Panc1 (cell line): Measurements from ENCODE around the gene C10orf105.

ENCODE experiments used
- POLR2AphosphoS5 ChIP-seq: IDR thresholded peaks from 2 replicates; pipeline ENCODE4 v1.6.1; 2012; ENCODE audit warnings: mild to moderate bottlenecking, low read depth, low read length, moderate library complexity
- SIN3A ChIP-seq: IDR thresholded peaks from 2 replicates; pipeline ENCODE4 v1.6.1; 2012; ENCODE audit warnings: low read depth, mild to moderate bottlenecking, low read length, moderate library complexity, borderline replicate concordance; ENCODE audit not compliant: insufficient read depth
- TF ChIP-seq, protein P1 (sequence below): fragments of 450-650 bp; IDR thresholded peaks from 2 replicates; pipeline ENCODE4 v1.5.1; 2017; ENCODE audit warnings: mild to moderate bottlenecking
- TF ChIP-seq, protein P2 (sequence below), 2 experiments: IDR thresholded peaks; 2 replicates each; pipeline ENCODE4 v1.6.1; 2011 to 2012; ENCODE audit warnings: low read depth in 2 of 2, control low read depth in 1 of 2, low read length in 1 of 2, mild to moderate bottlenecking in 1 of 2, moderate library complexity in 1 of 2; ENCODE audit not compliant: insufficient read depth in 1 of 2

- TF ChIP-seq, protein P1, sequence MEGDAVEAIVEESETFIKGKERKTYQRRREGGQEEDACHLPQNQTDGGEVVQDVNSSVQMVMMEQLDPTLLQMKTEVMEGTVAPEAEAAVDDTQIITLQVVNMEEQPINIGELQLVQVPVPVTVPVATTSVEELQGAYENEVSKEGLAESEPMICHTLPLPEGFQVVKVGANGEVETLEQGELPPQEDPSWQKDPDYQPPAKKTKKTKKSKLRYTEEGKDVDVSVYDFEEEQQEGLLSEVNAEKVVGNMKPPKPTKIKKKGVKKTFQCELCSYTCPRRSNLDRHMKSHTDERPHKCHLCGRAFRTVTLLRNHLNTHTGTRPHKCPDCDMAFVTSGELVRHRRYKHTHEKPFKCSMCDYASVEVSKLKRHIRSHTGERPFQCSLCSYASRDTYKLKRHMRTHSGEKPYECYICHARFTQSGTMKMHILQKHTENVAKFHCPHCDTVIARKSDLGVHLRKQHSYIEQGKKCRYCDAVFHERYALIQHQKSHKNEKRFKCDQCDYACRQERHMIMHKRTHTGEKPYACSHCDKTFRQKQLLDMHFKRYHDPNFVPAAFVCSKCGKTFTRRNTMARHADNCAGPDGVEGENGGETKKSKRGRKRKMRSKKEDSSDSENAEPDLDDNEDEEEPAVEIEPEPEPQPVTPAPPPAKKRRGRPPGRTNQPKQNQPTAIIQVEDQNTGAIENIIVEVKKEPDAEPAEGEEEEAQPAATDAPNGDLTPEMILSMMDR: no peak
- TF ChIP-seq SIN3A: no peak
- no peak for TF ChIP-seq POLR2AphosphoS5
- TF ChIP-seq, protein P2, sequence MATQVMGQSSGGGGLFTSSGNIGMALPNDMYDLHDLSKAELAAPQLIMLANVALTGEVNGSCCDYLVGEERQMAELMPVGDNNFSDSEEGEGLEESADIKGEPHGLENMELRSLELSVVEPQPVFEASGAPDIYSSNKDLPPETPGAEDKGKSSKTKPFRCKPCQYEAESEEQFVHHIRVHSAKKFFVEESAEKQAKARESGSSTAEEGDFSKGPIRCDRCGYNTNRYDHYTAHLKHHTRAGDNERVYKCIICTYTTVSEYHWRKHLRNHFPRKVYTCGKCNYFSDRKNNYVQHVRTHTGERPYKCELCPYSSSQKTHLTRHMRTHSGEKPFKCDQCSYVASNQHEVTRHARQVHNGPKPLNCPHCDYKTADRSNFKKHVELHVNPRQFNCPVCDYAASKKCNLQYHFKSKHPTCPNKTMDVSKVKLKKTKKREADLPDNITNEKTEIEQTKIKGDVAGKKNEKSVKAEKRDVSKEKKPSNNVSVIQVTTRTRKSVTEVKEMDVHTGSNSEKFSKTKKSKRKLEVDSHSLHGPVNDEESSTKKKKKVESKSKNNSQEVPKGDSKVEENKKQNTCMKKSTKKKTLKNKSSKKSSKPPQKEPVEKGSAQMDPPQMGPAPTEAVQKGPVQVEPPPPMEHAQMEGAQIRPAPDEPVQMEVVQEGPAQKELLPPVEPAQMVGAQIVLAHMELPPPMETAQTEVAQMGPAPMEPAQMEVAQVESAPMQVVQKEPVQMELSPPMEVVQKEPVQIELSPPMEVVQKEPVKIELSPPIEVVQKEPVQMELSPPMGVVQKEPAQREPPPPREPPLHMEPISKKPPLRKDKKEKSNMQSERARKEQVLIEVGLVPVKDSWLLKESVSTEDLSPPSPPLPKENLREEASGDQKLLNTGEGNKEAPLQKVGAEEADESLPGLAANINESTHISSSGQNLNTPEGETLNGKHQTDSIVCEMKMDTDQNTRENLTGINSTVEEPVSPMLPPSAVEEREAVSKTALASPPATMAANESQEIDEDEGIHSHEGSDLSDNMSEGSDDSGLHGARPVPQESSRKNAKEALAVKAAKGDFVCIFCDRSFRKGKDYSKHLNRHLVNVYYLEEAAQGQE (IDR thresholded peaks at IDR 0.05; ENCODE audit: insufficient read depth in 1 of 2, low read depth in 2 of 2, low read length in 1 of 2): no peak
Measured at GRCh38 chr10:71718165-71718698, 1.3 kb downstream of the C10orf105 start.
